Measurements from ENCODE around the gene GREB1. TPM values are rescaled to one million over a fixed set of nuclear protein-coding genes. Genes with fewer than 3 reads are reported as not detected.

Gene GREB1
- polyA plus RNA-seq, 1 experiment, result 0.12 TPM

- DNase-seq (ENCODE audit: low read depth, low spot score), result no peak
- ChIA-PET CTCF (interaction anchor here (0.7 to 1.7 kb wide), 5 partner anchors 17 to 114 kb away, joined by 3 to 5 read pairs (median 4); no protein-coding TSS in a partner anchor), POLR2A (interaction anchor here (0.9 kb wide), 1 partner anchor 27 kb away, joined by 3 read pairs; no protein-coding TSS in a partner anchor)
- no peak overlapping the region for H3K27ac ChIP-seq (ENCODE audit: low read depth, low read length)
- no peak for TF ChIP-seq CTCF (IDR thresholded peaks at IDR 0.05; ENCODE audit: low read depth, low read length)
- no peak overlapping the region for H3K4me3 ChIP-seq (ENCODE audit: low read depth, low read length)
- peaks cover 12% of the 10 kb centered on the region; the same call in 1 of the 2 replicates for H3K9me3 ChIP-seq (ENCODE audit: control insufficient read depth, insufficient read depth, low read length)
- H3K27me3 ChIP-seq (ENCODE audit: control insufficient read depth, insufficient read depth, low read length), result peaks cover 25% of the 10 kb centered on the region
Observed at GRCh38 chr2:11665510-11666362, 131.9 kb downstream of the GREB1 start.

GRCh38 chr2:11667194-11667593 lies 133.3 kb downstream of the GREB1 start:
- H3K27me3 ChIP-seq (ENCODE audit: control insufficient read depth, insufficient read depth, low read length), result peaks cover 19% of the 10 kb centered on the region
- no peak for DNase-seq (ENCODE audit: low read depth, low spot score)

GRCh38 chr2:11667866-11668637 lies 134.2 kb downstream of the GREB1 start:
- no peak for DNase-seq (ENCODE audit: low read depth, low spot score)
- peaks cover 19% of the 10 kb centered on the region for H3K27me3 ChIP-seq (ENCODE audit: control insufficient read depth, insufficient read depth, low read length)
- ChIA-PET CTCF (no interaction called here), POLR2A (no interaction called here)
- H3K27ac ChIP-seq (ENCODE audit: low read depth, low read length), result no peak overlapping the region
- no peak for TF ChIP-seq CTCF (IDR thresholded peaks at IDR 0.05; ENCODE audit: low read depth, low read length)
- no peak overlapping the region for H3K4me3 ChIP-seq (ENCODE audit: low read depth, low read length)
- no peaks in the 10 kb centered on the region; the same call in 1 of the 2 replicates for H3K9me3 ChIP-seq (ENCODE audit: control insufficient read depth, insufficient read depth, low read length)

More at GRCh38 chr2:11667194-11667593, 133.3 kb downstream of the GREB1 start:
- CTCF ChIA-PET, result no interaction called here
- TF ChIP-seq CTCF (IDR thresholded peaks at IDR 0.05; ENCODE audit: low read depth, low read length), result no peak
- POLR2A ChIA-PET, result no interaction called here
- no peak overlapping the region for H3K27ac ChIP-seq (ENCODE audit: low read depth, low read length)
- peaks cover 6% of the 10 kb centered on the region; the same call in 1 of the 2 replicates for H3K9me3 ChIP-seq (ENCODE audit: control insufficient read depth, insufficient read depth, low read length)
- no peak overlapping the region for H3K4me3 ChIP-seq (ENCODE audit: low read depth, low read length)

GRCh38 chr2:11669454-11670291 lies 135.8 kb downstream of the GREB1 start, which contains the start of gene NTSR2:
Gene NTSR2 (minus strand): TSS chr2:11670195. CDS start chr2:11670129, 66 bp downstream.
- CTCF ChIA-PET, result interaction anchor here (1.0 to 1.3 kb wide), 3 partner anchors 23 to 110 kb away, joined by 3 to 6 read pairs (median 5); no protein-coding TSS in a partner anchor
- POLR2A ChIA-PET, result no interaction called here
- DNase-seq (ENCODE audit: low read depth, low spot score), result no peak
- no peaks in the 10 kb centered on the region; the same call in 1 of the 2 replicates for H3K9me3 ChIP-seq (ENCODE audit: control insufficient read depth, insufficient read depth, low read length)
- no peak within 1 kb of the TSS for H3K27ac ChIP-seq (ENCODE audit: low read depth, low read length)
- no peak for TF ChIP-seq CTCF (IDR thresholded peaks at IDR 0.05; ENCODE audit: low read depth, low read length)
- peaks cover 24% of the 10 kb centered on the region for H3K27me3 ChIP-seq (ENCODE audit: control insufficient read depth, insufficient read depth, low read length)
- H3K4me3 ChIP-seq (ENCODE audit: low read depth, low read length), result no peak within 1 kb of the TSS; the same call in 1 of the 2 replicates
